ENCODE data around the gene ARHGEF17.

The ARHGEF17 gene

DNA sequence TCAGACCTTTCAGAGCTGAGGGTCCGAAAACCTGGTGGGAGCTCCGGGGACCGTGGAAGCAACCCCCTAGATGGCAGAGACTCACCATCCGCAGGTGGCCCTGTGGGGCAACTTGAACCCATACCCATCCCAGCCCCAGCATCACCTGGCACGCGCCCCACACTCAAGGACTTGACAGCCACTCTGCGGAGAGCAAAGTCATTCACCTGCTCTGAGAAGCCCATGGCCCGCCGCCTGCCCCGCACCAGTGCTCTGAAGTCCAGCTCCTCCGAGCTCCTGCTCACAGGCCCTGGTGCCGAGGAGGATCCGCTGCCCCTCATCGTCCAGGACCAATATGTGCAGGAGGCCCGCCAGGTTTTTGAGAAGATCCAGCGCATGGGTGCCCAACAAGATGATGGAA, 2.0 kb downstream of the ARHGEF17 start:
- Histone ChIP-seq H3K9ac (ENCODE audit: low read length) (no peak overlapping the region), H3K27me3 (replicated peaks; ENCODE audit: insufficient read depth, low read length) (peaks cover 6% of the 10 kb centered on the region; the same call in 1 of the 2 replicates), H3K9me2 (replicated peaks; ENCODE audit: insufficient read depth, low read length) (no peaks in the 10 kb centered on the region)

DNA sequence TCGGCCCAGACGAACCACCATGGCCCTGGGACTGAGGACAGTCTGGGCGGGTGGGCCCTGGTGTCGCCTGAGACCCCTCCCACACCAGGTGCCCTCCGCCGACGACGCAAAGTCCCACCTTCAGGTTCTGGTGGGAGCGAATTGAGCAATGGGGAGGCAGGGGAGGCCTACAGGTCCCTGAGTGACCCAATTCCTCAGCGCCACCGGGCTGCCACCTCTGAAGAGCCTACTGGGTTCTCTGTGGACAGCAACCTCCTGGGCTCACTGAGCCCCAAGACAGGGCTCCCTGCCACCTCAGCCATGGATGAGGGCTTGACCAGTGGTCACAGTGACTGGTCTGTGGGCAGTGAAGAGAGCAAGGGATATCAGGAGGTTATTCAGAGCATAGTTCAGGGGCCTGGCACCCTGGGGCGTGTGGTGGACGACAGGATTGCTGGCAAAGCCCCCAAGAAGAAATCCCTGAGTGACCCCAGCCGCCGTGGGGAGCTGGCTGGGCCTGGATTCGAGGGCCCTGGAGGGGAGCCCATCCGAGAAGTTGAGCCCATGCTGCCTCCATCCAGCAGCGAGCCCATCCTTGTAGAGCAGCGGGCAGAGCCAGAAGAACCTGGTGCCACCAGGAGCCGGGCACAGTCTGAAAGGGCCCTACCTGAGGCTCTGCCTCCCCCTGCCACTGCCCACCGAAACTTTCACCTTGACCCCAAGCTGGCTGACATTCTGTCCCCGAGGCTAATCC, 2.8 kb downstream of the ARHGEF17 start:
- Histone ChIP-seq H3K4me1 (ENCODE audit: low read length) (peaks cover 5% of the 10 kb centered on the region; the same call in 1 of the 2 replicates), H4K20me1 (ENCODE audit: insufficient read depth, low read length) (no peaks in the 10 kb centered on the region), H3F3A (ENCODE audit: insufficient read depth, low read length) (no peaks in the 10 kb centered on the region; the same call in 1 of the 2 replicates), H3K9me3 (replicated peaks; ENCODE audit: insufficient read depth, low read length) (no peaks in the 10 kb centered on the region), H3K9ac (ENCODE audit: low read length) (no peak overlapping the region), H3K36me3 (replicated peaks; ENCODE audit: insufficient read depth, low read length) (no peaks in the 10 kb centered on the region), H2AFZ (ENCODE audit: low read length) (no peak overlapping the region), H3K79me2 (ENCODE audit: low read length) (no peaks in the 10 kb centered on the region), H3K27me3 (replicated peaks; ENCODE audit: insufficient read depth, low read length) (peaks cover 6% of the 10 kb centered on the region; the same call in 1 of the 2 replicates), H3K27ac (ENCODE audit: low read length) (no peak overlapping the region), H3K4me2 (ENCODE audit: low read depth, low read length) (no peak overlapping the region), H3K9me2 (replicated peaks; ENCODE audit: insufficient read depth, low read length) (no peaks in the 10 kb centered on the region), H3K4me3 (ENCODE audit: low read length) (no peak overlapping the region)
- no peak for TF ChIP-seq EZH2 (optimal IDR thresholded peaks at IDR 0.05; ENCODE audit: low read depth, low read length)
- TF ChIP-seq, protein P1, sequence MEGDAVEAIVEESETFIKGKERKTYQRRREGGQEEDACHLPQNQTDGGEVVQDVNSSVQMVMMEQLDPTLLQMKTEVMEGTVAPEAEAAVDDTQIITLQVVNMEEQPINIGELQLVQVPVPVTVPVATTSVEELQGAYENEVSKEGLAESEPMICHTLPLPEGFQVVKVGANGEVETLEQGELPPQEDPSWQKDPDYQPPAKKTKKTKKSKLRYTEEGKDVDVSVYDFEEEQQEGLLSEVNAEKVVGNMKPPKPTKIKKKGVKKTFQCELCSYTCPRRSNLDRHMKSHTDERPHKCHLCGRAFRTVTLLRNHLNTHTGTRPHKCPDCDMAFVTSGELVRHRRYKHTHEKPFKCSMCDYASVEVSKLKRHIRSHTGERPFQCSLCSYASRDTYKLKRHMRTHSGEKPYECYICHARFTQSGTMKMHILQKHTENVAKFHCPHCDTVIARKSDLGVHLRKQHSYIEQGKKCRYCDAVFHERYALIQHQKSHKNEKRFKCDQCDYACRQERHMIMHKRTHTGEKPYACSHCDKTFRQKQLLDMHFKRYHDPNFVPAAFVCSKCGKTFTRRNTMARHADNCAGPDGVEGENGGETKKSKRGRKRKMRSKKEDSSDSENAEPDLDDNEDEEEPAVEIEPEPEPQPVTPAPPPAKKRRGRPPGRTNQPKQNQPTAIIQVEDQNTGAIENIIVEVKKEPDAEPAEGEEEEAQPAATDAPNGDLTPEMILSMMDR (IDR thresholded peaks at IDR 0.05; ENCODE audit: low read length): no peak
- no peak for TF ChIP-seq EZH2phosphoT487 (IDR thresholded peaks at IDR 0.05; ENCODE audit: low read length)
- no peak for DNase-seq

More for the DNA sequence above, 2.0 kb downstream of the ARHGEF17 start:
- Histone ChIP-seq H3K4me1 (ENCODE audit: low read length) (peaks cover 5% of the 10 kb centered on the region; the same call in 1 of the 2 replicates), H3K4me3 (ENCODE audit: low read length) (no peak overlapping the region), H3K36me3 (replicated peaks; ENCODE audit: insufficient read depth, low read length) (no peaks in the 10 kb centered on the region), H3K27ac (ENCODE audit: low read length) (no peak overlapping the region), H3K79me2 (ENCODE audit: low read length) (no peaks in the 10 kb centered on the region), H3K4me2 (ENCODE audit: low read depth, low read length) (no peak overlapping the region), H2AFZ (ENCODE audit: low read length) (no peak overlapping the region), H3K9me3 (replicated peaks; ENCODE audit: insufficient read depth, low read length) (no peaks in the 10 kb centered on the region), H3F3A (ENCODE audit: insufficient read depth, low read length) (no peaks in the 10 kb centered on the region; the same call in 1 of the 2 replicates), H4K20me1 (ENCODE audit: insufficient read depth, low read length) (no peaks in the 10 kb centered on the region)
- no peak for DNase-seq
- TF ChIP-seq, protein P1 (IDR thresholded peaks at IDR 0.05; ENCODE audit: low read length): no peak
- TF ChIP-seq EZH2 (optimal IDR thresholded peaks at IDR 0.05; ENCODE audit: low read depth, low read length): no peak
- TF ChIP-seq EZH2phosphoT487 (IDR thresholded peaks at IDR 0.05; ENCODE audit: low read length): no peak

DNA sequence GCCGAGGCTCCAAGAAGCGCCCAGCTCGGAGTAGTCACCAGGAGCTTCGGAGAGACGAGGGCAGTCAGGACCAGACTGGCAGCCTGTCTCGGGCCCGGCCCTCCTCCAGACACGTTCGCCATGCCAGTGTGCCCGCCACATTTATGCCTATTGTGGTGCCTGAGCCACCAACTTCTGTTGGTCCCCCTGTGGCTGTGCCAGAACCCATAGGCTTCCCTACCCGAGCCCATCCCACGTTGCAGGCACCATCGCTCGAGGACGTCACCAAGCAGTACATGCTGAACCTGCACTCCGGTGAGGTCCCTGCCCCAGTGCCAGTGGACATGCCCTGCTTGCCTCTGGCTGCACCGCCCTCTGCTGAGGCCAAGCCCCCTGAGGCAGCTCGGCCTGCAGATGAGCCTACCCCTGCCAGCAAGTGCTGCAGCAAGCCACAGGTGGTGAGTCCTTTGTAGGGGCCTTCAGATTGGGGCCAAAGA, 3.4 kb downstream of the ARHGEF17 start:
- TF ChIP-seq, protein P1 (IDR thresholded peaks at IDR 0.05; ENCODE audit: low read length): no peak
- no peak for TF ChIP-seq EZH2 (optimal IDR thresholded peaks at IDR 0.05; ENCODE audit: low read depth, low read length)
- no peak for TF ChIP-seq EZH2phosphoT487 (IDR thresholded peaks at IDR 0.05; ENCODE audit: low read length)
- no peak overlapping the region for H3K9ac ChIP-seq (ENCODE audit: low read length)
- no peak overlapping the region for H2AFZ ChIP-seq (ENCODE audit: low read length)
- no peaks in the 10 kb centered on the region for H4K20me1 ChIP-seq (ENCODE audit: insufficient read depth, low read length)
- H3K79me2 ChIP-seq (ENCODE audit: low read length): no peaks in the 10 kb centered on the region
- no peaks in the 10 kb centered on the region for H3K9me3 ChIP-seq (replicated peaks; ENCODE audit: insufficient read depth, low read length)
- H3K9me2 ChIP-seq (replicated peaks; ENCODE audit: insufficient read depth, low read length): no peaks in the 10 kb centered on the region
- H3F3A ChIP-seq (ENCODE audit: insufficient read depth, low read length): no peaks in the 10 kb centered on the region; the same call in 1 of the 2 replicates
- H3K4me3 ChIP-seq (ENCODE audit: low read length): no peak overlapping the region
- no peak overlapping the region for H3K4me2 ChIP-seq (ENCODE audit: low read depth, low read length)
- H3K36me3 ChIP-seq (replicated peaks; ENCODE audit: insufficient read depth, low read length): no peaks in the 10 kb centered on the region
- no peak overlapping the region for H3K27ac ChIP-seq (ENCODE audit: low read length)
- H3K4me1 ChIP-seq (ENCODE audit: low read length): peaks cover 5% of the 10 kb centered on the region; the same call in 1 of the 2 replicates
- peaks cover 6% of the 10 kb centered on the region; the same call in 1 of the 2 replicates for H3K27me3 ChIP-seq (replicated peaks; ENCODE audit: insufficient read depth, low read length)
- DNase-seq: no peak

Measured in MM.1S (cell line).